HG03558 (cell line): ENCODE data around the gene FFAR4.

ENCODE experiments used
- ATAC-seq: cut with Tn5 transposase; IDR thresholded peaks from one replicate; pipeline ENCODE4 v1.9.1; 2021; ENCODE audit warnings: moderate number of reproducible peaks; ENCODE audit not compliant: unreplicated experiment; ENCODE audit errors: extremely low read depth

The FFAR4 gene

DNA sequence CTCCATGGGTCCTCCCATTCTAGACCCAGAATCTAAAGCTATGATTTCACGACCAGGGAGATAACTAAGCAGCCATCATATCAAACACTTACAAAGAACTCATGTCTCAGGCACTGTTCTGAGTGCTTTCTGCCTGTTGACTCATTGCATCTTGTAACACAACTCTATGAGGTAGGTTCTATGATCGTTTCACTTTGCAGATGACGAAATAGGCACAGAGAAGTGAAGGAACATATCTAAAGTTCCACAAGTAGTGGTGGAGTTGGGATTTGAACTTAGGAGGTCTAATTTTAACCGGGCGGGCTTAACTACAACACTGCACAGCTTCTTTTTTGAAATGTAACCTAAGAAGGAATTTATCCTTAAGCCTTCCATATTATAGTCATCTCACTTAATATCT, 31.7 kb downstream of the FFAR4 start:
- ATAC-seq: no peak

DNA sequence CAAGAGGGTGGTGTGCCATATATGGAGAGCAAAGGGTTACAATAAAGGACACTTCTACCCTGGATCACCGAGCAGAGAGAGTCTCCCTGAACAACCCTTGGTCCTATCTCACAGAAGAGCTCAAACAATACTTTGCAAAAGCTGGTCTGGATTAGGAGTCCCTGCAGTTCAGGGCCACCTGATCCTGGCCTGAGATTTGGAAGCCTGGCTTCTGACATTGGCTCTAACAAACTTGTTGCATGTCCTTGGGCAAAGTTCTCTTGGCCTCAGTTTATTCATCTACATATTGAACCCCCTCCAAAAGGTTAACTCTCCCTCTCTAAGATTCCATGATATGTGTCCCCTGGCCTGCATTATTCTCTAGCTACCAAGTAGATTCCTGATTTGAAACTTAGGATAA, 32.9 kb downstream of the FFAR4 start:
- no peak for ATAC-seq

DNA sequence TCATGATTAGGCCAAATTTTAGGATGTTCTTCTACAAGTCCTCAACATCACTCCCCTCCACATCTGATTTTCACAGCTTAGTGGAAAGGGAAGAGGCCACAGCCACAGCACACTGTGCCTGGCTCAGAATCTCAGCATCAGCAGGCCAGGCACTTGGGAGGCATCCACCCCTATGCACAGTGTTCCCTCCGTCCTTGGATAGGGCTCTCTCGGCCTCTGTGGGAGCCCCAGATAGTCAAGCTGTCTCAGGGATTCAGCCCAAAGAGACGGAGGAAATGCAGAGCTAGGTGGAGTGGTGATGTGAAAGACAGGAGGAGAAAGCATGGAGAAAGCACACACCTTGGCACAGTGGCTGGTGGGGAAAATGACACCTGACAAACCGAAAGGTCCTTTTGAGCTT, 33.3 kb downstream of the FFAR4 start:
- ATAC-seq: no peak

DNA sequence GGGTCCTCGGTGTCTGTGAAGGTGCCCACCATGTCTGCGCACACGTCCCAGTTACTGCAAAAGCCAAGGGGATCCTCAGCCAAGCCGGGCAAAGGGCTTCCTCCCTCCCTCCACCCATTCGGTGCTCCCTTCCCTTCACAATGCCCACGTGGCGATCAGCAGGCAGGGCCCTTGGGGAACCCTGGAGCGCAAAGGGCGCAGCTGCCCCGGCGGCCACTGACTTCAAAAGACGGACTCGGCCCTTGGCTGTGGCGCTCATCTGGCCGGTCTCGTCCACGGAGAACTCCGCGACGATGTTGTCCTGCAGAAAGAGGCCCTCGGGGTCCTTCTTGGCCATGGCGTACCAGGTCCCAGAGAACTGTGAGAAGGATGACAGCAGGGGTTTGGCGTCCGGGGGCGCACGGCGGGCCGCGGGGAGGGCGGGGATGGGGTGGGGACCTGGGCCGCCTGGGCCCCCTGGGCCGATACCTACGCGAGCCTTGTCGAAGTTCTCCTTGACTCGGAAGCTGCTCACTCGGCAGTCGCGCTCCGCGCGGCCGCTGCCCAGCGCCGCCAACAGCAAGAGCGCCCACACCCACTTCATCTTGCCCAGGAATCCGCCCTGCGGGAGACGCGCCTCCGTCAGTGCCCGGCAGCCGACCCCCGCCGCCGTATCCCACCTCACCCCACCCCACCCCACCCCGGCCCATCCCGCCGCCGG, 34.1 kb downstream of the FFAR4 start:
- no peak for ATAC-seq

DNA sequence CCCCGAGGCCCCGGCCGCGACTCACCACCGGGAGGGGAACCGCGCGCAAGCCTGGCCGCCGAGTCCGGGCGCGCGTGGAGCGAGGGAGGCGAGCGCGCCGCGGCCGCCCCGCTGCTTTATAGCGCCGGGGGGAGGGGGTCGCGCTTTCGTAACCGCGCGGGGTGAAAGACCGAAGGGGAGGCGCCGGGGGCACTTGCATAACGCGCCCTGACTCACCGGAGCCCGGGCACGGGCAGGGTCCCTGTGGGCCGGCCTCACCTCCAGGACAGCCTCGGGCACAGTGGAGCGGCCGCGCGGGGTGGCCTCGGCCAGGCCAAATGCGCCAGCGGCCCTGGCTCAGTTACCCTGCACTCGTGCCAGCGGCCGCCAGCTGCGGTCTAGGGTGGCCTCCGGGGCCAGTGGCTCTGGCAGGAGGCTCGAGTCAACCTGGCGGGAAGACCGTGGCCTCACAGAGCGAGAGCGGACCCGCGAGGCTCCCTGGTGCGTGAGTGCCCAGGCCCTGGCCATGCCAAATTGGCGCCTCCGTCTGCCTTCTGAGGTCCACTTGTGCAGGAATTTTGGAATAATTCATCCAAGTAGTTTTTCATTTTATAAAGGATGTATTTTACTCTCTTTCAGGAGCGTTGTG, 34.8 kb downstream of the FFAR4 start, which contains the start of gene RBP4:
Gene RBP4 (minus strand): TSS at position 90 of the 628 bp plus-strand sequence. CDS start 207 bp downstream, outside the sequence.
- ATAC-seq: no peak

DNA sequence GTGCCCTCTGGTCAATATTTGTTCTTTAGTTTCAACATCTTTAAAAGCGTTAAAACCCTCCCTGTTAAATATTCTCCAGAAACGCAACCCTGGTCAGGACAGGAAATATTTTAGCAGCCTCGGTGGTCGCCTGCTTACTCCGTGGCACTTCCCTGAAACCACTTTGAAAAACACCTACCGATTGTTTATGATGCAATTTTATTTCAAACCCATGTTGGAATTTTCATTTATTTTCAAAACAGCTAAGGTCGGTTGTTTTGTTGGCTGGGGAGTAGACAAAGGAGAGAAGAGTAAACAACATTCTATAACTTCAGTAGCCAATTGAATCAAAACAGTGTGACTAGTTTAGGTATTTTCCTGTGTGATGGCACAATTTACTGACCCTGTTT, 35.3 kb downstream of the FFAR4 start:
- ATAC-seq: no peak

DNA sequence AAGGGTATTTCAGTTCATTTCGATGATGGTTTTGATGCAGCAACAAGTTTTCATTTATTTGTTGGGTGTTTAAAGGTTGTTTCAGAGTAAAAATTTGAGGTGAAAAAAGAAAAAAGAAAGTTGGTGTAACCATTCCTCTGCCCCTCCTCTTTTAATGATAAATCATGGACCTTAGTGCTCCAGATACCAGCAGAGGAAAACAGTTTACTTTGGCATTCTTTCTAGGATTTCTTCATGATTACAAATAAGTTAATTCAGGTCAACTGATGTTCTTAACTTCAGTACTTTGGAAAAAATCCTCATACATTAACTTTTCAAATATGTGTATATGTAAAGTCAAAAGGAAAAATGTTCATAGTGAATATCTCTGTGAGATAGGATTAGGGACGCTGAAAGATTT, 36.6 kb downstream of the FFAR4 start:
- no peak for ATAC-seq

DNA sequence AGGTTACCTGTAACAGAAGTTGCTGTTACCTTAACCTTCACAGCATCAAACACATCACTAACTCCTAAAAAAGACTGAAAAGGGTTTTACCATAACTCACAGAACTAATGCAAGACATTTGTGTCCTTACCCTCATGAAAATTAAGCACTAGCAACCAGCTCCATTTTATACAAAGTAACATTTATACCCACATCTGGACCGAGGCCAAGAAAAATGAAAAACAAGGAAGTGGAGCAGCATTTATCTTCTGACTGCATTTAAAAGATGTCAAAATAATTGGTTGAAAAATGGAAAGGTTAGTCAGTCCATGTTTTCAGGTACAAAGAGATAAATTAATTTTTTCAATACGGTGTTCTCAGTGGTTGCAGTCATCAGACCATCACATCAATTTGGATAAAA, 37.7 kb downstream of the FFAR4 start:
- ATAC-seq: no peak

DNA sequence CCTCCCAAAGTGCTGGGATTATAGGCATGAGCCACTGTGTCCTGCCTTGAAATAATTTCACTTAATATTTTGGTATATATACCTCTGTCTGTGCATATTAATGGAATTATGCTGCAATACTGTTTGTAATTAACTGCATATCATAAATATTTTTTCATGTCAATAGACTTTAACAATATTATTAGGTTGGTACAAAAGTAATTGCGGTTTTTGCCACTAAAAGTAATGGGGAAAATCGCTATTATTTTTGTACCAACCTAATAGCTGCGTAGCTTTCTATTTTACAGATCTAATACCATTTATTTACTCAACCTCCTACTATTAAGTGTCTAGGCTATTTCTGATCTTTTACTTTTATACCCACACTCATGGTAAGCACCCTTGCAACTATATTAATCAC, 42.0 kb downstream of the FFAR4 start:
- no peak for ATAC-seq

DNA sequence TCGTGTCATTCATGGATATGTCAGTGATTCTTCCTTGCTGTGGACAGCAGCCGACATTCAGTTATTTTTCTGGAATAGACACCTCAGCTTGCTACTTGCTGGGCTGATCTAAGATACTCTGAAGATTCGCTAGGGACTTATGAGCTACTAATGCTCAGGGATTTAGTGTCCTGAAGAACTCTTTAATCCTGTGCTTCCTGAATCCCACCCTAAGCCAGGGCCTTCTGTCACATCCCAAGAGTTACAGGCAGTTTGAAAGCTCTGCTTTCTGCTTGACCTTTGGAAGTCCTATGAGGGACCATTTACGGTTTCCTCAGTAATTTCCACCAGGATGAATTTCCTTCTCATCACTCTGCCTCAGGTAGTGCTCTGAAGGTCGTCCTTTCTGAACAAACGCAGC, 45.8 kb downstream of the FFAR4 start, which contains the start of gene PDE6C:
Gene PDE6C (plus strand): TSS at position 227 of the 400 bp plus-strand sequence. CDS start 189 bp downstream, outside the sequence.
- ATAC-seq: no peak

DNA sequence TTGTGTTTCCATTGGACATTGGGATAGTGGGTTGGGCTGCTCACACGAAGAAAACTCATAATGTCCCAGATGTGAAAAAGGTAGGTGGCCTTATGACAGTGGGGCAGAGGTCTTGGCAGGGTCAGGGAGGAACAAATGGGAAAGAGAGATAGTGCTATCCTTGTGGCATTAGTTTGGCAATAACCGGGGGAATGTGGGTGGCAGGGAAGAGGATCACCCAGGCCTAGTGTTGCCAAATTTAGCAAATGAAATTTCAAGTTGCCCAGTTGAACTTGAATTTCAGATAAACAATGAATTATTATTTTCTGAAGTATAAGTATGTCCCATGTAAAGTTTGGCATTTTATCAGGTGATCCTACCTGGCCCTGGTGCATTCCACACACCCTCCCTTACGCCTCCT, 46.7 kb downstream of the FFAR4 start:
- ATAC-seq: no peak

DNA sequence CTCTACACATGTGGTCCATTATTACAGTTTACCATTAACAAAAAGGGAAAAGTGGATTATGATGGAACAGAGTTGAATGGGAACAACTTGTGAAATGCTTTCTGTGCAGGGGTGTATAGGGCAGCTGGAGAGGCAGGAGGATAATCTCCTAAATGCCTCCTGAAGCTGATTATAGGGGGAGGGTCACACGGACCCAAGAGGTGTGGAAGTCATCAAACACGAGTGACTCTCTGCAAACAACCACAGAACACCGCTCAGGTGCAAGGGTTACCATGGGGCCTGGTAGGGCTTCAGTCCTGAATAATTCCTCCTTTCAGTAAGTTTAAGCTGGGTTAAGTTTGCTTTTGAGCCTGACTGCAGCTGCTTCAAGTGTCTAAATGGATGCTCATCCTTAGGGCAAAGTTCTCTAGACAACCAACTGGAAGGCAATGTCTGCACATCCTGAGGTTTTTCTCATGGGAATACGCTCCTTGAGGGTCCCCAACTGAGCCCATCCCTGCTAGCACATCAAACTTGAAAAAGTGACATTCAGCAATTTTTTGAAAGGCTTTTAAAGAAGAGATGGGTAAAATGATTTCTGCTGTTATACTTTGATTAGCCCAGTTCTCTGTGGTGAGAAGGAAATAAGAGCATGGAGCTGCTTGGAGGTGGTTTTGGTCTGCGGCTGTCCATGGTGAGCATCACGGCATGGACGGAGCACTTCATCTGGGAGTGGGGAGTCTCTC, 47.8 kb downstream of the FFAR4 start:
- ATAC-seq: no peak

DNA sequence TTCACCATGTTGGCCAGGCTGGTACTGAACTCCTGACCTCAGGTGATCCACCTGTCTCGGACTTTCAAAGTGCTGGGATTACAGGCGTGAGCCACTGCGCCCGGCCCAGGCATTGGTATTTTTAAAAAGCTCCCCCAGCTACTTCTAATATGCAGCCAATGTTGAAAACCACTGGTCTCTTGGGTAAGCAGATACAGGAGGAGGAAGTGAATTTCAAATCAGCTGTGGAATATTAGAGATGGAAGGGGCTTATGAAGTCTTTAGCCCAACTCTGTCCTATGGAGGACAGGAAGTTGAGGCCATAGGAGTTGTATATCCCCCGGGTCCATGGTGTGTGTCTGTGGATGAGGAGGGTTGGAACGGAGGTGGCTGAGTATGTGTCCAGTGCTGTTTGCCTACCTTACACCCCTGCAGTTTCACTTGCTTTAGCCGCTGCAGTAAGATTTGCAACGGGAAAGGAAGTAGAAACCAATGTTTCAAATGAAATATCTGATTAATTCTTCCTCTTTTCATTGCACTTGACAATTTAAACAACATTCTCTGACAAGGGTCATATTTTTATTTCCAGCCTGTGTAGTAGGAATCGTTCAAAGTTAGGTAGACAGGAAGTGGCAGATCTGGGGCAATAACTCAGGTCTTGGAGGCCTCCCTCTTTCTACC, 49.2 kb downstream of the FFAR4 start:
- no peak for ATAC-seq

DNA sequence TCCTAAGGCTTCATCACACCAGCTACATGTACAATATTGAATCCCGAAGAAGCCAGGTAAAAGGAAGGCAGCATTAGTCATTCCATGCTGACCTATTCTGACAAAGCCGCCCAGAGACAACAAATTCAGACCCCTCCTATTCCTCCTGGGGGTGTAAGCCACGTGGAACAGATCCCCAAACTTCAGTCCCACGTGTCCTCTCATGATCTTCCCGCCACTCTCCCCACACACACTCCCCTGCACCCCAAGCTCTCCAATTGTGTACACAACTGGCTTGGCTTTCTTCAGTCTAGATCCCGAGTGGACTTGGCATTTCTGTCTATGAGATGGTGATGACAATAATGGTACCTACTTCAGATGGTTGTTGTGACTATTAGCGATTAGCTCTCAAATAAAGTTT, 54.5 kb downstream of the FFAR4 start:
- no peak for ATAC-seq

DNA sequence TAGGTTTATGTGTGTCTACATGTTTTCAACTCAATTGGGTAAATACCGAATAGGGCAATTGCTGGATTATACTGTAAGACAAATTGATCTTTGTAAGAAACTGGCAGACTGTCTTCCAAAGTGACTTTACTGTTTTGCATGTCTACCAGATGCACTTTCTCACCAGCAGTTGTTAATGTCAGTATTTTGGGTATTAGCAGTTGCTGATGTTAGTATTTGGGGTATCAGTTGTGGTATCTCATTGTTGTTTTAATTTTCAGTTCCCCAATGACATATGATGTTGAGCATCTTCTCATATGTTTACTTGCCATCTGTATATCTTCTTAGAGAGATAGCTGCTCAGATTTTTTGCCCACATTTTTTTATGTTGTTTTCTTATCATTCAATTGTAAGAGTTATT, 56.5 kb downstream of the FFAR4 start:
- no peak for ATAC-seq

DNA sequence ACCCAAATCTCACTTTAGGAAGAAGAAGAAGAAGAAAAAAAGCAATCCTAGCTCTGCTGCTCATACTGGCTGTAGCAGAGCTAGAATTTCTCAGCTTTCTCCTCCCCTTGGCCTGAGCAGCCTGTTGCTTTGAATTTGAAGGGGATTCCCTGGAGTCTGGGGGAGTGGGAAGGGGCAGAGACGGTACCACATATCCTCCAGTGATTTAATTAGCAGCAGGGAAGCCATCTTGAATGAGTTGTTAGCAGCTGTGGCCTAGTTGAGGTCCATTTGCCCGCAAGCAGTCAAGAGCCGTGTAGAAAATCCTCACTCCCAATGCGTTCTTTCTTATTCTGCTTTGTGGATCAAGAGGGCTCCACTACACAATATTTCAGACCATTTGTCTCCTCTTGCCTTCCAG, 62.4 kb downstream of the FFAR4 start:
- no peak for ATAC-seq

DNA sequence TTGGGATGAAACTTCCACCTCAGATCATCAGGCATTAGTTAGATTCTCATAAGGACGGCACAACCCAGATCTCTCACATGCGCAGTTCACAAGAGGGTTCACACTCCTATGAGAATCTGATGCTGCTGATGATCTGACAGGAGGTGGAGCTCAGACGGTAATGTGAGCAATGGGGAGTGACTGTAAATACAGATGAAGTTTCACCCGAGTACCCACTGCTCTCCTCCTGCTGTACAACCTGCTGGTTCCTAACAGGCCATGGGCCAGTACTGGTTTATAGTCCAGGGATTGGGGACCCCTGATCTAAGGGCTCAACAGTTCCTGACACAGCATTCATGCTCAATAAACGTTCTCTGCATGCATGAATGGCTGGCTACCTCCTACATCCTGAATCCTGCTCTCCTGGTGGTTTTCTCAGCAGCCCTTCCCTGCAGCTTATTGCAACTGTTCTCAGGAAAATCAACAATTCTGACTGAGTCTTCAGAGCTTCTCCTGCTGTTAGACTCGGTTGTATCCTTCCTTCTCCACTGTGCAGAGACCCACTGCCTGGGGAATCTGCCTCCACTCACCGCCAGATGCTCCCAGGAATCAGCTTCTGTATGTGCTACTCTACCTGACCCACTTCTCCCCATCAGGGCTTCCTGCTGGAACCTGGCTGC, 63.3 kb downstream of the FFAR4 start:
- no peak for ATAC-seq

DNA sequence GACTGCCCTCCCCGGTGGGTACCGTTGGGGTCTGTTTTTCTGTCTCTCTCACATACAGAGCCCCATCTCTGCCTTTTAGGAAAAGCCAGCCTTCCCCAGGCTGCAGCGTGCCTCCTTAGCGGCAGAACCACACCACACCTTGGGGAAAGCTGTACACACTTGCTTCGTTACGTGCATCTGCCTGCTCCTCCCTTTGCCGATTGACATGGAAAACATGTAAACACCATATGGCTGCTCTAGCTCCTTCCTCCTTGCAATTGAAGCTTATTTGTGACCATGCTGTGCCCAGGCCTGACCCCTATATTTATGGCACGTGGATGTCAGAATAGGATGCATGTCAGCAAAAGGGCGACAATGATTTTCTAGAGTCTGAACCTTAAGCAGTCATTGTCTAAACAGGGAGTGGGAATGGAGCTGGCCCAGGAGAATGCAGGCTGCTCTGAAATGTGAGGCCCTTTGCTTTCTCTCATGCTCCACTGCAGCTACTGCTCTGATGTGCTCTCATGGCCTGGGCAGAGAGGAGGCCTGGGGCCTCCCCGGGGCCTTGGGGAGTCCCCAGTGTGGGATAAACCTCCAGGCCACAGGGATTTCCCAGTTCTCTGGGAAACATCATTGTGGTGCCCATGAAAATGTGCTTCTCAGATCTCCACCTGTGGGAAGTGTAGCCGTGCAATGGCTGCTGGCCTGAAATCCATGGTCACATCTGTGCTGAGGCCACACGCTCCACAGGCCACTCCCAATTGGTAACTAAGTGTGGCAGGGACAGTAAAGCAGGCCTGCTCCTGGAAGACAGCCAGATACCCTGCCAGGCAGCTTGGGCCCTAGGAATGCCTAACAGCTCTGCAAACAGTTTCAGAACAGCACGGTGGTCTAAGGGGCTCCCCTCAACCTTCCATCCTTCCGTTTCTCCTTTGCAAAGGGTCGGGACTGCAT, 64.4 kb downstream of the FFAR4 start:
- no peak for ATAC-seq
